GM12891 (cell line): ENCODE measurements around the gene NUP93.
A peak's percentile ranks its signal among the peaks of the same experiment; 100 is the strongest.

Experiments
- DNase-seq: peaks from one replicate; pipeline ENCODE4 v3.0.0; 2011; ENCODE audit warnings: low spot score; ENCODE audit not compliant: insufficient read length
- FAIRE-seq: peaks from 2 replicates; lab custom pipeline; 2011; peaks lifted over from hg19 to GRCh38; lab: Jason Lieb, UNC
- PAX5 ChIP-seq: IDR thresholded peaks from 2 replicates; pipeline ENCODE4 v1.6.1; 2011; ENCODE audit warnings: low read length, moderate library complexity, mild to moderate bottlenecking; ENCODE audit not compliant: insufficient read depth, severe bottlenecking
- POLR2A ChIP-seq: IDR thresholded peaks from 2 replicates; pipeline ENCODE4 v1.6.1; 2011; ENCODE audit warnings: low read depth, low read length, control low read depth
- POLR2AphosphoS5 ChIP-seq: IDR thresholded peaks from 2 replicates; pipeline ENCODE4 v1.6.1; 2011; ENCODE audit warnings: low read depth, low read length, control low read depth
- POU2F2 ChIP-seq: IDR thresholded peaks from 2 replicates; pipeline ENCODE4 v1.6.1; 2011; ENCODE audit warnings: low read depth, mild to moderate bottlenecking, control low read depth, low read length, moderate library complexity
- SPI1 ChIP-seq: IDR thresholded peaks from 2 replicates; pipeline ENCODE4 v1.6.1; 2011; ENCODE audit warnings: low read depth, low read length, control low read depth
- TAF1 ChIP-seq: IDR thresholded peaks from 2 replicates; pipeline ENCODE4 v1.6.1; 2011; ENCODE audit warnings: low read depth, low read length, control low read depth

The NUP93 gene

GRCh38 chr16:56742030-56742984 is 12.4 kb downstream of the NUP93 start:
- TF ChIP-seq POLR2A (no peak), POU2F2 (no peak), PAX5 (no peak), POLR2AphosphoS5 (no peak), TAF1 (no peak), SPI1 (no peak)
- FAIRE-seq (peak; percentile 33), DNase-seq (no peak)

- TF ChIP-seq SPI1: no peak
- no peak for TF ChIP-seq TAF1
- no peak for TF ChIP-seq POU2F2
- no peak for TF ChIP-seq POLR2A
- TF ChIP-seq POLR2AphosphoS5: no peak
- no peak for TF ChIP-seq PAX5
- no peak for DNase-seq
- FAIRE-seq: no peak
Observed at GRCh38 chr16:56743840-56744239, 13.9 kb downstream of the NUP93 start.

- TF ChIP-seq POLR2A: no peak
- no peak for TF ChIP-seq POU2F2
- FAIRE-seq (no peak), DNase-seq (no peak)
Observed at GRCh38 chr16:56744996-56745640, 15.2 kb downstream of the NUP93 start.

GRCh38 chr16:56747486-56748045 is 17.6 kb downstream of the NUP93 start:
- FAIRE-seq: no peak
- no peak for TF ChIP-seq TAF1
- no peak for TF ChIP-seq POLR2AphosphoS5
- no peak for TF ChIP-seq SPI1
- no peak for TF ChIP-seq POLR2A
- TF ChIP-seq PAX5: no peak
- no peak for TF ChIP-seq POU2F2
- DNase-seq: no peak

DNA sequence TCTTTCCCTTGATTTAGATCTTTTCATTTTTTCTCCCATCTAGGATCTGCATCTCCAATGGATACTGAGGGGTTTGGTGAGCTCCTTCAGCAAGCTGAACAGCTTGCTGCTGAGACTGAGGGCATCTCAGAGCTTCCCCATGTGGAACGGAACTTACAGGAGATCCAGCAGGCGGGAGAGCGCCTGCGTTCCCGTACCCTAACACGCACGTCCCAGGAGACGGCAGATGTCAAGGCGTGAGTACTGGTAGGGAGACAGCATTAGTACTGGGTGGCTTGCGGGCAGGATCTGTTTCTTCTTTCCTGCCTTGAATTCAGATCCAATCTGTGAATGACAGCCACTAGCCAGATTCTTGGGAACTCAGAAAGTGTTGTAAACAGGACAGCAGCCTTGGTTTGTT is 18.3 kb downstream of the NUP93 start:
- DNase-seq: no peak
- FAIRE-seq: no peak
- no peak for TF ChIP-seq TAF1
- TF ChIP-seq POLR2AphosphoS5: no peak
- no peak for TF ChIP-seq POLR2A
- TF ChIP-seq PAX5: no peak
- no peak for TF ChIP-seq POU2F2
- no peak for TF ChIP-seq SPI1

DNA sequence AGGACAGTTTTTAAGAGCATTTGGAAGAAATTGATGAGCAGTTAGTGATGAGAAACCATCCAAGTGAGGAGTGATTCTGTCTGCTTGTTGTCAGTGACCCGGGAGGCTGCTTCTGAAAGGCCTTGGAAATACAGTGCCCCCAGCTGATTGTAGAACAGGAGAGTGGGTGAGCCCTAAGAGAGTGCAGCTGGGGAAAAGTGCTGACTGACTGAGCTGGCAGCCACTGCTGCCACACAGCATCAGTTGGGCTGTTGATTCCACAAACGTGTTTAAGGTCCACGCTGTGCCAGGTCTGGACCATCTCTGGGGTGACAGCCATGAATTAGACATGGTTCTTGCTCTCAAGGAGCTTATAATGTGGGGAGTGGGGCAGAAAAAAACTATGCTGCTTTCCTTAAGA is 18.9 kb downstream of the NUP93 start:
- no peak for DNase-seq

DNA sequence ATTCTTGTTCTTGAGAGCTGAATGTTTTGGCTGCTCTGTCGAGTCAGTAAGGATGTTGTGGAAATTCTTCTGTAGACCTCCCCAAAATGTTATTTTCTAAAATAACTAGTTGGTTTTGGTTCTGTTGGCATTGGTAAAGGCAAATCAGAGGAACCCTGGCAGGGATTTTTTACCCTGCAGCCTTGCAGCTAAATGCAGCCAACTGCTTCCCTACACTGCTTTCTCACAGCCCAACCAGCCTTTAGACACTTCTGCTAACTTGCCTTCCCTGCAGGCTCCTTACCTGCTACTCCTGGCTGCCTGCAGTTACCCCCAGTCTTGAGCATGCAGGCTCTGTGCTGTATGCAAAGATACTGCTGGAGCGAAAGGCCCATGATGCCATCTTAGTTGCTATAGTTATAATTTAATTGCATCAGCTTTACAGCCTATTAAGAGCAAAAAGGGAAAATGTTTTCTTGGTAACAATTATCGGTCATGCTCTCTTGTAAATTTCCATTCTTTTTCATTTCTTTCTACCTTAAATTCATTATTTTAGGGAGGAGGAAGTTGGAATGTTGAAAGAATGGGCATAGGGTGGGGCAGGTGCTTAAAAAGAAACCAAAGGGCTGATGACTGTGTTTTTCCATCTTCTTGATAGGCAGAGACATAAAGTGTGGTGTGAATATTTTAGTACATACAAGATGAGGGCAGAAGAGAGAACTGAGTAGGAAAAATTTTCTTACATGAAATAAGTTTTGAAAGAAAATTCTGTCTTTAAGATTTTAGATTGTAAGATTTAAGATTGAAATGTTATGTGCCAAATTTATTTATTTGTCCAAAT is 20.0 kb downstream of the NUP93 start:
- TF ChIP-seq POLR2AphosphoS5: no peak
- TF ChIP-seq TAF1: no peak
- TF ChIP-seq SPI1: no peak
- TF ChIP-seq PAX5: no peak
- no peak for TF ChIP-seq POU2F2
- TF ChIP-seq POLR2A: no peak
- no peak for FAIRE-seq
- no peak for DNase-seq

More for the DNA sequence above, 18.9 kb downstream of the NUP93 start:
- FAIRE-seq: no peak
- TF ChIP-seq POU2F2 (no peak), TAF1 (no peak), SPI1 (no peak), PAX5 (no peak), POLR2AphosphoS5 (no peak), POLR2A (no peak)

- no peak for TF ChIP-seq SPI1
- FAIRE-seq (no peak), DNase-seq (no peak)
Observed at GRCh38 chr16:56753410-56753809, 23.5 kb downstream of the NUP93 start.

DNA sequence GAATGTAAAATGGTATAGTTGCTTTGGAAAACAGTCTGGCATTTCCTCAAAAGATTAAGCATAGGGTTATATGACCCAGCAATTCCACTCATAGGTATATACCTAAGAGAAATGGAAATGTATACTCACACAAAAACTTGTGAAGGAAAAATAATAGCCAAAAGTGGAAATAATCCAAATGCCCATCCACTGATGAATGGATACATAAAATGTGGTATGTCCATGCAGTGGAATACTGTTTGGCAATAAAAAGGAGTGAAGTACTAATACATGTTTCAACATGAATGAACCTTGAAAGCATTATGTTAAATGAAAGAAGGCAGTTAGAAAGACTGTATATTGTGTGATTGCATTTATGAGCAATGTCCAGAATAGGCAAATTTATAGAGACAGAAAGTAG is 25.1 kb downstream of the NUP93 start:
- DNase-seq (no peak), FAIRE-seq (no peak)
- TF ChIP-seq TAF1 (no peak), POLR2A (no peak), POU2F2 (no peak), PAX5 (no peak)

DNA sequence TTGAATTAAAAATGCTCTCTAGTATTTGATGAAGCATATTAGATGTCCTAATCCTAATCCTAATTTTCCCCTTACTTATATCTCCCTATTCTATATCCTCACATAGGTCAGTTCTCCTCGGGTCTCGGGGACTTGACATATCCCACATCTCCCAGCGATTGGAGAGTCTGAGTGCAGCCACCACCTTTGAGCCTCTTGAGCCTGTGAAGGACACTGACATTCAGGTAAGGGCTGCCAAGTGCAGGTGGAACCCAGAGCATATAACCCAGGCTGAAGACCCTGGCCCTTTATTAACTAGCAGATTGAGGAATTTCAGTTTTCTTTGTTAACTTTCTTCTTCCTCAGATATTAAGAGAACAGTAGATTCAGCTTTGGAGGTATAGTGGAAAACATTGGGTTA is 28.5 kb downstream of the NUP93 start:
- no peak for DNase-seq
- FAIRE-seq: no peak
- TF ChIP-seq POU2F2 (no peak), TAF1 (no peak), SPI1 (no peak), POLR2A (no peak), PAX5 (no peak), POLR2AphosphoS5 (no peak)
